ENCODE results near the gene AMHR2.
"Not testable (repeated sequence)": the region's sequence is repeated elsewhere in the genome, so short reads cannot be mapped to it uniquely, and the experiment has no call there.

AMHR2 gene

GRCh38 chr12:53415752-53416389 is 7.8 kb upstream of the AMHR2 start:
- not testable (repeated sequence) for DNase-seq (ENCODE audit: low spot score)

DNA sequence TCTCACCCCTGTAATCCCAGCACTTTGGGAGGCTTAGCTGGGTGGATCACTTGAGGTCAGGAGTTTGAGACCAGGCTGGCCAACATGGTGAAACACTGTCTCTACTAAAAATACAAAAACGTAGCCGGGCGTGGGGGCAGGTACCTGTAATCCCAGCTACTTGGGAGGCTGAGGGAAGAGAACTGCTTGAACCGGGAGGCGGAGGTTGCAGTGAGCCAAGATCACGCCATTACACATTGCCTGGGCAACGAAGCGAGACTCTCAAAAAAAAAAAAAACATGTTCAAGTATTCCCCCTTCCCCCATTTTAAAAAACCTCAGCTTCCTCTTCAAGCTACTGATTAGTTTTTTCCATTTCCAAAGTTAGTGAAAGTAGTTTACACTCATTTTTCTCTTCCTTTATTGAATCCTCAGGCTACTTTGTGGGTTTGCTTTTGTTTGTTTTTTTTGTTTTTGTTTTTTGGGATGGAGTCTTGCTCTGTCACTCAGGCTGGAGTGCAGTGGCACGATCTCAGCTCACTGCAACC is 6.3 kb upstream of the AMHR2 start:
- DNase-seq (ENCODE audit: low spot score), result not testable (repeated sequence)

DNA sequence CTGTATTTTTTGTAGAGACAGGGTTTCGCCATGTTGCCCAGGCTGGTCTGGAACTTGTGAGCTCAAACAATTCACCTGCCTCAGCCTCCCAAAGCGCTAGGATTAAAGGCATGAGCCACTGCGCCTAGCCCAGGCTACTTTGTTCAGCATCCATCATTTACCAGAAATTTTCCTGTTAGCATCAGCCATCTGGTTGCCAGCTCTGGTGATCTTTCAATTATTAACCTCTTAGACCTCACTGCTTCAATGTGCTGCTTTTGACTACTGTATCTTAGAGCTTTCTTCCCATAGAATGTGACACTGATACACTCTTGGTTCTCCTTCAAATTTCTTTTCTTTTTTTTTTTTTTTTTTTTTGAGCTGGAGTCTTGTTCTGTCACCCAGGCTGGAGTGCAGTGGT is 5.4 kb upstream of the AMHR2 start:
- no peak for DNase-seq (ENCODE audit: low spot score)

GRCh38 chr12:53419756-53420155 is 3.9 kb upstream of the AMHR2 start:
- no peak for DNase-seq (ENCODE audit: low spot score)

- not testable (repeated sequence) for DNase-seq (ENCODE audit: low spot score)
Observed at GRCh38 chr12:53422247-53422646, 1.4 kb upstream of the AMHR2 start.

- DNase-seq (ENCODE audit: low spot score), result no peak
Observed at GRCh38 chr12:53424626-53425514, 1.2 kb downstream of the AMHR2 start.

DNA sequence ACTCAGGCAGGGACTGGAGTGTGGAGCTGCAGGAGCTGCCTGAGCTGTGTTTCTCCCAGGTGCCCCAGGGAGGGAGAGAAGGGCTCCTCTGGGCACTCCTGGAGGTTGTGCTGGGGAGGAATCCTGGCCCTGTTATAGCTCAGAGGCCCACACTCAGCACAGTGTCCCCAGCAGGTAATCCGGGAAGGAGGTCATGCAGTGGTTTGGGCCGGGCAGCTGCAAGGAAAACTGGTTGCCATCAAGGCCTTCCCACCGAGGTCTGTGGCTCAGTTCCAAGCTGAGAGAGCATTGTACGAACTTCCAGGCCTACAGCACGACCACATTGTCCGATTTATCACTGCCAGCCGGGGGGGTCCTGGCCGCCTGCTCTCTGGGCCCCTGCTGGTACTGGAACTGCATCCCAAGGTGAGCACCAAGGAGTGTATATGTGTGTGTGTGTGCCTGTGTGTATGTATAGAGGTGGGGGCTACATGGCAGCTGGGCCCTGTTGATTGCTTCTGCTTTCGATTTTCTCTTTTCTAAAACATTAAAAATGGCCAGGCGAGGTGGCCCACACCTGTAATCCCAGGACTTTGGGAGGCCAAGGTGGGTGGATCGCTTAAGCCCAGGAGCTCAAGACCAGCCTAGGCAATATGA is 2.0 kb downstream of the AMHR2 start:
- no peak for DNase-seq (ENCODE audit: low spot score)

DNA sequence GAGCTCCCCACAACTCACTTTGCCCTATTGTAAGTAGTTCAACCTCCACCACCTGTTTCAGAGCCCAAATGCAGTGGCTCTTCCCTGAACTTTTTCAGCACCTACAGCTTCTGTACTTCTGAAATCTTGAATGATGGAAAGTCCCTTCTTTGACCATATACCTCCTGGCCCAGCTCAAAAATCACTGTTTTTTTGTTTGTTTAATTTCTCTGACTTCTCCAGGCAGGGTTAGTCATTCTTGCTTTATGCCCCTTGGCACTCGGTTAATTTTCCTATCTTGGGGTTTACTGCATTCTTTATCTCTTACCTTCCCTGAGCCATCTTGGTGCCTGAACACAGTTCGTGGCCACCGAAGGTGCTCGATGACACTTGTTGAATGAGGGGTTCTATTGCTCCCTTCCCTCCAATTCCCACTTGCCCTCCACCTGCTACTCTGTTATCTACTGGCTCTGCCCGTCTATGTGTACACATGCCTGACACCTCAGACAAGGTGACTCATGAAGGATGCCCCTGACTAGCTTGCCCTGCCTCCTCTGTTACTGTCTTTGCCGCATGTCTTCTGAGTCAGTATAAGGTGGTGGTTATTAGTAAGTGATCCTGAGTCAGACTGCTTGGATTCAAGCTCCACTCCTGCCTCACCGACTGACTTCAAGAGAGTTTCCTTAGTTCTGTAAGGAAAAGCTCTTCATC is 4.4 kb downstream of the AMHR2 start:
- no peak for DNase-seq (ENCODE audit: low spot score)

GRCh38 chr12:53428741-53429140 is 5.1 kb downstream of the AMHR2 start:
- no peak for DNase-seq (ENCODE audit: low spot score)

- DNase-seq (ENCODE audit: low spot score), result no peak
Observed at GRCh38 chr12:53430116-53430515, 6.5 kb downstream of the AMHR2 start.

GRCh38 chr12:53431187-53431586 is 7.5 kb downstream of the AMHR2 start:
- no peak for DNase-seq (ENCODE audit: low spot score)

DNA sequence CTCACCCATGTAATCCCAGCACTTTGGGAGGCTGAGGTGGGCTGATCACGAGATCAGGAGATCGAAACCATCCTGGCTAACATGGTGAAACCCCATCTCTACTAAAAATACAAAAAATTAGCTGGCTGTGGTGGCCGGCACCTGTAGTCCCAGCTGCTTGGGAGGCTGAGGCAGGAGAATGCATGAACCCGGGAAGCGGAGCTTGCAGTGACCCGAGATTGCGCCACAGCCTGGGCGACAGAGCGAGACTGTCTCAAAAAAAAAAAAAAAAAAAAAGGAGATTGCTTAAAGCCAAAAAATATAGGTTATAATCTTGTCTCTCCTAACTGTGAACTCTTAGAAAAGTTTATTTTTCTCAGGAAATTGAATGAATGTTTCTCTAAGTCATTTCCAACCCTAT is 11.7 kb downstream of the AMHR2 start:
- not testable (repeated sequence) for DNase-seq (ENCODE audit: low spot score)

DNA sequence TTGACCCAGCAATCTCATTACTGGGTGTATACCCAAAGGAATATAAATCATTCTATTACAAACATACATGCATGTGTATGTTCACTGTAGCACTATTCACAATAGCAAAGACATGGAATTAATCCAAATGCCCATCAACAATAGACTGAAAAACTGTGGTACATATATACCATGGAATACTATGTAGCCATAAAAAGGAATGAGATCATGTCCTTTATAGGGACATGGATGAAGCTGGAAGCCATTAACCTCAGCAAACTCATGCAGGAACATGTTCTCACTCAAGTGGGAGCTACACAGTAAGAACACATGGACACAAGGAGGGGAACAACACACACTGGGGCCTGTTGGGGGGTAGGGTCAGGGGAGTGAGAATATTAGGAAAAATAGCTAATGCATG is 15.9 kb downstream of the AMHR2 start:
- not testable (repeated sequence) for DNase-seq (ENCODE audit: low spot score)

DNA sequence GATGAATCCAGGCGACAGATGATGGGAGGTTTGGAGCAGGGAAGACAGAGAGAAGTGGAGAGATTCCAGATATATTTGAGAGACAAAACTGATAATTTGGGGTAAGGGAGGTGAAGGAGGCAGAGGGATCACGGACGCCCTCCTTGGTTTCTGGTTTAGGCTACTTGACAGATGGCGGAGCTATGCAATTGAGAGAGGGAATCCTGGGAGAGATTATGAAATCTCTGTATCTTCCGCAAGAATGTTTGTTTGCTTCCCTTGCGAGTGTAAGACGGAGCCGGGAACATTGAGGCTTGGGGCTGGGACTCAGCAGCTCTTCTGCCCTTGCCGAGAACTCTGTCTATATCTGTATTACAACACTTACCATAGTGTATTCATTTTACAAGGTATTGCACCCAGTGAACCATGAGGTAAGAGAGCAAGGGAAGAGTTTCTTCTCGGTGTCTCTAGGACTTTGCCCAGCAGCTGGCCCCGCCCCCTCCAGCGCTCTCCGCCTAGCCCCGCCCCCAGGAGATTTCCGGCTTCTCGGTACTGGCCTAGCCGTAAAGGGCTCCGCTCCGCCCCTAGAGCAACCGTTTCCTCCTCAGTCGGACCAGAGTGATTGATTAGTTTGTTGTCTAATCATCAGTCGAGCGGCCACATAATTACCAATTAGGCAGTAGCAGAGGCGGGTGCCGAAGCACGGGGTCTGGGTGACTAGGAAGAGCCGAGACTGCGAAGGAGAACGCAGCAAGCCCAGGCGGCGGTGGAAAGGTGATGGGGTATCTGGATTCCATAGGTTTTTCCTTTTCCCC is 17.6 kb downstream of the AMHR2 start, which contains the start of gene PRR13:
Gene PRR13, plus strand, starts transcription at position 695 of the 794 bp plus-strand sequence. CDS start 981 bp downstream, outside the sequence.
- DNase-seq (ENCODE audit: low spot score), result peak; percentile 96

DNA sequence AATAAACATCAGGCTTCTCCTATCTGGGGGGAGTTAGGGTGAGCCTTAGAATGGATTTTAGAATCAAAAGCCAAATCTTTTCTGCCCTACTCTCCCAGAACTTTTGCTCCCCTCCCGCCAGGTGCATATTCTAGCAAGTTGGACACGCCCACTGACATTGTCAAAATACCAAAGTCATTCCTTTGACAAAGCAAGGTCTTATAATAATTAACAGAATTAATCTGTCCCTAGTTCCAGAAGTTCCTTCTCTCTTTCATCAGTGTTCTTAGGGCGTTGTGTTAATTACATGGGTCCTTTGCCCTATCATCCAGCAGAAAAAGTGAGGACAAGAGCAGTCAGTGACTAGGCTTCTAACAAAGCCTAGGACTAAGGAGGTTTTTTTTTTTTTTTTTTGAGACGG is 20.3 kb downstream of the AMHR2 start:
- no peak for DNase-seq (ENCODE audit: low spot score)

GRCh38 chr12:53444593-53445325 is 21.1 kb downstream of the AMHR2 start:
- DNase-seq (ENCODE audit: low spot score), result not testable (repeated sequence)

GRCh38 chr12:53450936-53451335 is 27.3 kb downstream of the AMHR2 start:
- no peak for DNase-seq (ENCODE audit: low spot score)

GRCh38 chr12:53451661-53452158 is 28.1 kb downstream of the AMHR2 start, which contains the start of gene PCBP2:
TSS of gene PCBP2 (plus strand) at chr12:53452102. CDS start at chr12:53454801, 2,699 bp downstream.
- DNase-seq (ENCODE audit: low spot score), result peak; percentile 98

- peak; percentile 80 for DNase-seq (ENCODE audit: low spot score)
Observed at GRCh38 chr12:53452159-53453077, 28.8 kb downstream of the AMHR2 start.

All from germinal center (tissue), 1 donor.